Adrenal gland (tissue), 5 donors: Measurements from ENCODE around the gene HCK.

Experiments used
- CTCF ChIP-seq, 6 experiments: fragments of 450-650 bp in 4 of 6; fragments of 200-600 bp in 2 of 6; sonication (generic) in 1 of 6; IDR thresholded peaks; 1 replicate in 5 of 6; 2 replicates in 1 of 6; pipeline versions ENCODE4 v1.5.1 to v1.8.0; 2016 to 2021; ENCODE audit warnings: antibody characterized with exemption in 6 of 6, mild to moderate bottlenecking in 2 of 6, moderate library complexity in 1 of 6
- POLR2A ChIP-seq, 2 donors: fragments of 450-650 bp; IDR thresholded peaks; one replicate each; pipeline ENCODE4 v1.6.1; 2017; ENCODE audit warnings: antibody characterized with exemption in 2 of 2, mild to moderate bottlenecking in 2 of 2, moderate library complexity in 1 of 2
- donor health status: DM: no; HTN: no; CAD: no.

DNA sequence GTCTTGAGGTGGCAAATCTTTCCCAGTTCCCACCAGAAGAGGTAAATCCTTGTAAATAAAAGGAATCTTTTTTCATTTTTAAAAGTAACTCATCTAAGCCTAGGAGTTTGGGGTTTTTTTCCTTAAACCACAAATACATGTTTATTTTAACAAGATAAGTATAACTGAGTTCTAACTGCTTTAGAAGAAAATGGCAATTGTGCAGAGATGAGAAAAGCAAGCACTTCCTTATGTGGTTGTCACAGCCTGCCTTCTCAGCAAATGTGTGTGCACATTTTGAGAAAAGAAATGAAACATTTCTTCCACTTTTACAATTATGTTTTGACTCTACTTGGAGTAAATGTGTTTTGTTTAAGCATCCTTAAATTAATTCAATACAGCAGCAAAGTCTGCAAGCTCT is 17.7 kb downstream of the HCK start:
- TF ChIP-seq CTCF (IDR thresholded peaks at IDR 0.05) (no peak), POLR2A (IDR thresholded peaks at IDR 0.05) (no peak)
